NCI-H2171 (cell line): Measurements from ENCODE around the gene C3orf38.
"Not testable (repeated sequence)": the region's sequence is repeated elsewhere in the genome, so short reads cannot be mapped to it uniquely, and the experiment has no call there.

Source experiments
- DNase-seq: peaks from one replicate; lab custom pipeline; 2025; lab: John Stamatoyannopoulos, UW

The C3orf38 gene

GRCh38 chr3:88152841-88153240 is 3.1 kb downstream of the C3orf38 start:
- no peak for DNase-seq

- no peak for DNase-seq
Observed at GRCh38 chr3:88166419-88166971, 16.7 kb downstream of the C3orf38 start.

- no peak for DNase-seq
Observed at GRCh38 chr3:88167173-88167572, 17.4 kb downstream of the C3orf38 start.

GRCh38 chr3:88167704-88168103 is 17.9 kb downstream of the C3orf38 start:
- DNase-seq = no peak

GRCh38 chr3:88168171-88168570 is 18.4 kb downstream of the C3orf38 start:
- DNase-seq = no peak

GRCh38 chr3:88180398-88180999 is 30.7 kb downstream of the C3orf38 start:
- no peak for DNase-seq

GRCh38 chr3:88182165-88182918 is 32.6 kb downstream of the C3orf38 start:
- not testable (repeated sequence) for DNase-seq

GRCh38 chr3:88188436-88188835 is 38.7 kb downstream of the C3orf38 start:
- DNase-seq = no peak

- no peak for DNase-seq
Observed at GRCh38 chr3:88189361-88189810, 39.6 kb downstream of the C3orf38 start.

GRCh38 chr3:88191872-88192409 is 42.2 kb downstream of the C3orf38 start:
- DNase-seq = no peak

GRCh38 chr3:88192631-88193030 is 42.9 kb downstream of the C3orf38 start:
- DNase-seq = no peak

- DNase-seq = no peak
Observed at GRCh38 chr3:88195951-88196434, 46.2 kb downstream of the C3orf38 start.

- no peak for DNase-seq
Observed at GRCh38 chr3:88198121-88198520, 48.4 kb downstream of the C3orf38 start.

- DNase-seq = no peak
Observed at GRCh38 chr3:88203642-88204055, 53.9 kb downstream of the C3orf38 start.
